ENCODE results near the gene WSCD1.

The WSCD1 gene

DNA sequence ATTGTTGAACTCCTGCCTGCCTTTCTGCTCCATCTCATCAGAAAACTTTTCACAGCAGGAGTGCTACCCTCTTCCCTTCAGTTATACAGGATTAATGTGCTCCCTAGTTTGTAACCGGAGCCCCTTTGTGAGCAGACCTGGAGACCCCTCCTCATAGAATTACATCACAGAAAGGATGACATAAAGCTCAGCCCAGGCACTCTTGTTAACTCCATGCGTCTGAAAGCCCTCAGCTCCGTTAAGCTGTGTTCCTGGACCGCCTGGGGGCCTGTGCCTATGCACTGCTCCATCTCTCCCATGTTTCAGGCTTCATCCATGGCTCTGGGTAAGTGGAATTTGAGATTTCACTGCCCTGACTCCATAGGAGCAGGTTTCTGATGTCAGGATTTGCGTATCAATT lies 7.6 kb downstream of the WSCD1 start:
- peaks cover 5% of the 10 kb centered on the region for H3K36me3 ChIP-seq (ENCODE audit: control insufficient read depth, insufficient read depth, low read length)
- H3K9ac ChIP-seq (ENCODE audit: low read depth, low read length): no peak overlapping the region
- no peaks in the 10 kb centered on the region for H3K4me1 ChIP-seq (ENCODE audit: control insufficient read depth, insufficient read depth, low read length)
- H3K27me3 ChIP-seq (ENCODE audit: control insufficient read depth, insufficient read depth, low read length): no peaks in the 10 kb centered on the region
- H3K9me3 ChIP-seq (ENCODE audit: control insufficient read depth, insufficient read depth, low read length): no peaks in the 10 kb centered on the region
- H3K4me3 ChIP-seq (ENCODE audit: low read depth, low read length): no peak overlapping the region

DNA sequence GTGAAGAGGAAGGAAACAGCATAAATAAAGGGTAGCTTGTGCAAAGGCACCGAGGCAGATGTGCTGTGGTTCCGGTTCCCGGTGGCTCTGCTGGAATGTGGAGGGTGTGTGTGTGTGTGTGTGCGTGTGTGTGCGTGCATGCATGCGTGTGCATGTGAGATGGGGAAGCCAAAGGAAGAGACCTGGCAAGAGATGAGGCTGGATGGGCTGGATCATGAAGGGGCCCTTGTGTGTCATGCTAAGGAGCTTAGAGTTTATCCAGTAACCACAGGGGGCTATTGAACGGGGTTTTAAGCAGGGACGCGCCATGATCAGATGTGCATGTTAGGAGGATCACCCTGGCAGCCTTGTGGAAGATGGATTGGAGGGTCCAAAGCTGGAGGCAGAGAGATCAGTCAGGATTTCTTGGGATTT lies 8.3 kb downstream of the WSCD1 start:
- Histone ChIP-seq H3K27me3 (ENCODE audit: control insufficient read depth, insufficient read depth, low read length) (no peaks in the 10 kb centered on the region), H3K9me3 (ENCODE audit: control insufficient read depth, insufficient read depth, low read length) (no peaks in the 10 kb centered on the region), H3K4me3 (ENCODE audit: low read depth, low read length) (no peak overlapping the region), H3K36me3 (ENCODE audit: control insufficient read depth, insufficient read depth, low read length) (peaks cover 5% of the 10 kb centered on the region), H3K4me1 (ENCODE audit: control insufficient read depth, insufficient read depth, low read length) (no peaks in the 10 kb centered on the region), H3K9ac (ENCODE audit: low read depth, low read length) (no peak overlapping the region)

DNA sequence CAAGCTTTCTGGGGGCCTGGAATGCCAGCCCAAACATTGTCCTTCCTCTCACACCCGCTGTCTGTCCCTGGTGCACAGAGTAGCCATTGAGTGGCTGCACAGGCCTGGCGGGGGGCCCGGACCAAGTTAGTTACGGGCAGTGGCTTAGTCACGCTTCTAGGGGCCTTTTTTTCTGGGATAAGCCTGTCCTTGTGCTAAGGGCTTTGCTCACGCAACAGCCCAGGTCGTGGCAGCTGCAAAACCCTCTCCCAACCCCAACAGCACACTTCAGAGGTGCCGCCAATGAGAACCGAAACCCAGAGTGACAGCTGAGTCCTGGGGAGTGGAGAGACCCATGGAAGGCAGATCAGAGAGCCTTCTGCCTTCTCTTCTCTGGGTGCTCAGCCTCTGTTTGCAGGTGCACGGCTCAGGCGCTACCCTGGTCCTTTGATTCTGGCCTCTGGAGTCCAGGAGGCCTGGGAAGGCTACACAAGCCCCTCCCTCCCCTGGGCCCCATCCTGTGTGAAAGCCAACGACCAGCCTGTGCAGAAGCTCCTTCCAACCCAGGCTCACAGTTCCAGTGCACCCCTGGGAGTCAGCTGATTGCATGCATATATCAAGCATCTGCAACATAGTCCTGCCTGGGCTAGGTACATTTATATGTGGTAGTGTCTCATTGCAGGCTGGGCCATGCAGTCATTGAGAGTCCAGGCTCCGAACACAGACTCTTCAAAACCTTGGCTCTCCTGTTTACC lies 9.1 kb downstream of the WSCD1 start:
- no peaks in the 10 kb centered on the region for H3K9me3 ChIP-seq (ENCODE audit: control insufficient read depth, insufficient read depth, low read length)
- H3K4me1 ChIP-seq (ENCODE audit: control insufficient read depth, insufficient read depth, low read length): no peaks in the 10 kb centered on the region
- no peak overlapping the region for H3K4me3 ChIP-seq (ENCODE audit: low read depth, low read length)
- peaks cover 5% of the 10 kb centered on the region for H3K36me3 ChIP-seq (ENCODE audit: control insufficient read depth, insufficient read depth, low read length)
- no peaks in the 10 kb centered on the region for H3K27me3 ChIP-seq (ENCODE audit: control insufficient read depth, insufficient read depth, low read length)
- no peak overlapping the region for H3K9ac ChIP-seq (ENCODE audit: low read depth, low read length)

DNA sequence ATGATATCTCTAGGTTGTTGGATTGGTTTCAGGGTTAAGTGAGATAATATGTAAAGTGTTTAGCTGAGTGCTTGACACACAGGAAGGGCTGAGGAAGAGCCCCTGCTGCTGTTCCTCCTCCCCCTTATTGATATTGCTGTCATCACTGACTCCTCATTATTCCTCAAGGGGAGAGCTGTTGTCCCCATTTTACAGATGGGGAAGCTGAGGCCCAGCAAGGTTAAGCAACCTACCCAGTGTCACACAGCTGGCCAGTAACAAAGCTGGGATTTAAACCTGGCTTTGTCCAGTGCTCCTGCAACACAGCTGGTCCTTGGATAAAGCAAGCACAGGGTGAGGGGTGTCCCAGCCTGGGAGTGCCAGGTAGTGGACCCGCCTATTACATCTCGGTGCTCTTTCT lies 9.8 kb downstream of the WSCD1 start:
- Histone ChIP-seq H3K36me3 (ENCODE audit: control insufficient read depth, insufficient read depth, low read length) (peaks cover 5% of the 10 kb centered on the region), H3K4me1 (ENCODE audit: control insufficient read depth, insufficient read depth, low read length) (no peaks in the 10 kb centered on the region), H3K9ac (ENCODE audit: low read depth, low read length) (no peak overlapping the region), H3K4me3 (ENCODE audit: low read depth, low read length) (no peak overlapping the region), H3K27me3 (ENCODE audit: control insufficient read depth, insufficient read depth, low read length) (no peaks in the 10 kb centered on the region), H3K9me3 (ENCODE audit: control insufficient read depth, insufficient read depth, low read length) (no peaks in the 10 kb centered on the region)

DNA sequence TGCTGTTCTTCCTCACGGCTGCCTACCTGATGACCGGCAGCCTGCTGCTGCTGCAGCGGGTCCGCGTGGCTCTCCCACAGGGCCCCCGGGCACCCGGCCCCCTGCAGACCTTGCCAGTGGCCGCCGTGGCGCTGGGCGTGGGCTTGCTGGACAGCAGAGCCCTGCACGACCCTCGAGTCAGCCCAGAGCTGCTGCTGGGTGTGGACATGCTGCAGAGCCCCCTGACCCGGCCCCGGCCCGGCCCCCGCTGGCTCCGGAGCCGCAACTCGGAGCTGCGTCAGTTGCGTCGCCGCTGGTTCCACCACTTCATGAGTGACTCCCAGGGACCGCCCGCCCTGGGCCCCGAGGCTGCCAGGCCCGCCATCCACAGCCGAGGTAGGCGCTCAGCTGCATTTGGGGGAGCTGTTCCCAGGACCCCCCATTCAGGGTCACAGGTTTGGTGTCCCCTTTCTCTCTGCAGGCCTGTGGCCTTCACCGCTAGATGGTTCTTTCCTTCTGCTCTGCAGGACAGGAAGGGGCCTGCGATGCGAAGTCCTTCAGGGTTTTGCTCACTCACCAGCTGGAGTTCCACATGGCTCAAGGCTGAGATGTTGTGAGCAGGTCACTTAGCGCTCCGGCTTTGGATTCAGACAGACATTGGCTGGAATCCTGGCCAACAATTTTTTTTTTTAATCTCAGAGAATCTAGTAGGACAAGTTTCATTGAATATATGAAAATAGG lies 10.7 kb downstream of the WSCD1 start:
- no peak overlapping the region for H3K9ac ChIP-seq (ENCODE audit: low read depth, low read length)
- H3K27me3 ChIP-seq (ENCODE audit: control insufficient read depth, insufficient read depth, low read length): no peaks in the 10 kb centered on the region
- H3K4me3 ChIP-seq (ENCODE audit: low read depth, low read length): no peak overlapping the region
- H3K4me1 ChIP-seq (ENCODE audit: control insufficient read depth, insufficient read depth, low read length): no peaks in the 10 kb centered on the region
- no peaks in the 10 kb centered on the region for H3K9me3 ChIP-seq (ENCODE audit: control insufficient read depth, insufficient read depth, low read length)
- peaks cover 5% of the 10 kb centered on the region for H3K36me3 ChIP-seq (ENCODE audit: control insufficient read depth, insufficient read depth, low read length)

DNA sequence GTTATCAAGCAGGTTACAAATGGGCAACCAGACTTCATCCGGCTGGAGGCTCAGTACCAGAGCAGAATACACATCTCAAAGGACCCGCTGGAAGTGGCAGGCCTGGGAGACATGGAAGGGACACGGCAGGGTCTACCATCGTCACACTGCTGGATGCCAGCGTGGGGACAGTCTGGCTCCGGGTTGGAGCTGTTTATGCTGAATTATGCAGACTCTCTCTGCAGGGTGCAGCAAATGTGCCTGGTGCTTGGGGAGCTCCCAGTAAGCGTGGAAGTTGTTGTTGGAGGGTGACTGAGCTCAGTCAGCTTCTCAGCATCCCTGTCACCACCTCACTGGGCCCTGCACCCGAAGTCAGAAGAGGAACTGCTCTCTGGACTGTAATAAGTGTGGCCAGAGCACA lies 12.2 kb downstream of the WSCD1 start:
- no peaks in the 10 kb centered on the region for H3K9me3 ChIP-seq (ENCODE audit: control insufficient read depth, insufficient read depth, low read length)
- H3K4me3 ChIP-seq (ENCODE audit: low read depth, low read length): no peak overlapping the region
- no peaks in the 10 kb centered on the region for H3K4me1 ChIP-seq (ENCODE audit: control insufficient read depth, insufficient read depth, low read length)
- H3K36me3 ChIP-seq (ENCODE audit: control insufficient read depth, insufficient read depth, low read length): peaks cover 8% of the 10 kb centered on the region
- no peak overlapping the region for H3K9ac ChIP-seq (ENCODE audit: low read depth, low read length)
- no peaks in the 10 kb centered on the region for H3K27me3 ChIP-seq (ENCODE audit: control insufficient read depth, insufficient read depth, low read length)

DNA sequence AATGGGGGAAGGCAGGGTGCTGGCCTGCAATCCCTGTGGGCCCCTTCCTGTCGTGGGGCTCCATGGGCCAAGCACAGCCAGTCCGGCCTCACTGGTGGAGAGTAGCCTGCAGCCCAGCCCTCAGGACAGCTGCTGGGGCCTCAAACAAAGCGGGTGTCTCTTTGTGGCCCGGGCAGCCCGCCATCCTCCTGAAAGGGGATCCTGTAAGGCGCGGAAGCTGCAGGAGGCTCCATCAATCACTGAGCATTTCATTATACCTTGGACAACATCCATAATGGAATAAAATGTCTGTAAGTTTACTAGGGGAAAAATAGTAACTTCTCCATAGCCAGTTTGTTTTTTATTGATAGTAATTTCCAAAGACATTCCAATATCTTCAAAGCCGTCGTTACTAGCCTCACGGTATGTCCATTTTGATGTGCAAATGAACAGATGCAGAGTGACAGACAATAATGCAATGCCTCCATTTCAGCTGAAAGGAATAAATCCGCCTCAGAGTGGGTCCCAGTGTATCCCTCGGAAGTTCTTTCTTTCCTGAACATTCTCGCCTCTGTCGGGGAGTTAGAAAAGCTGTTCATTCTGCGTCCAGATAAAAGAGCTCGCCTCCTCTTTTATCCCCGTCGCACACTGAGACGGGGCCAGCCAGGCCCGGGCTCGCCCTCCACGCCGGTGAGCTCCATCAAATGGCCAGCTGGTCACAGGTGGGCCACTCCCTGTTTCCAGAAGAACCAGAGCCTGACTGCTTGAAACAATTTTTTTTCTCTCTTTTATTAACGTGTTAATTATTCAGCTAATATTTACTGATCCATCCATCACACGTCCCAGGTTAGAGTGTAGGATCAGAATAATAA lies 14.4 kb downstream of the WSCD1 start:
- H3K27me3 ChIP-seq (ENCODE audit: control insufficient read depth, insufficient read depth, low read length): no peaks in the 10 kb centered on the region
- H3K4me1 ChIP-seq (ENCODE audit: control insufficient read depth, insufficient read depth, low read length): no peaks in the 10 kb centered on the region
- H3K9me3 ChIP-seq (ENCODE audit: control insufficient read depth, insufficient read depth, low read length): no peaks in the 10 kb centered on the region
- H3K9ac ChIP-seq (ENCODE audit: low read depth, low read length): no peak overlapping the region
- peaks cover 3% of the 10 kb centered on the region for H3K36me3 ChIP-seq (ENCODE audit: control insufficient read depth, insufficient read depth, low read length)
- H3K4me3 ChIP-seq (ENCODE audit: low read depth, low read length): no peak overlapping the region

DNA sequence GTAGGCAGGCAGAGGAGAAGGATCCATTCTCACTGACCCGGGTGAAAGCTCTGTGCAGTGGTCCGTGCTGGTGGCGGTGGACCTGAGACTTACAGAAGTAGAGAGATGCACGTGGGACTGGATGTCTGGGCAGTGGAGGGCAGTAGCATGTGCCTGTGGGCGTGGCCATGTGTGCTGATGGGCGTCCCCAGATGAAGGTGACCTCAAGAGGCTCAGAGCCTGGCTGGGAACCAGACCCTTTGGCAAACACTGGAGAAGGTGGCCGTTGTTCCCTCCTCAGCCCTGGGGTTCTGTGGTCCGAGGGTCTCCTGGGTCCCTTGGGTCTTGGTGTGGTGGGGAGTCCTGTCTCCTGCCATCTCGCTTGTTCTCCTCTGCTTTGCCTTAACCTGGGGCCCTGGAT lies 15.6 kb downstream of the WSCD1 start:
- Histone ChIP-seq H3K9me3 (ENCODE audit: control insufficient read depth, insufficient read depth, low read length) (no peaks in the 10 kb centered on the region), H3K36me3 (ENCODE audit: control insufficient read depth, insufficient read depth, low read length) (peaks cover 3% of the 10 kb centered on the region), H3K4me3 (ENCODE audit: low read depth, low read length) (no peak overlapping the region), H3K27me3 (ENCODE audit: control insufficient read depth, insufficient read depth, low read length) (no peaks in the 10 kb centered on the region), H3K4me1 (ENCODE audit: control insufficient read depth, insufficient read depth, low read length) (no peaks in the 10 kb centered on the region), H3K9ac (ENCODE audit: low read depth, low read length) (no peak overlapping the region)

DNA sequence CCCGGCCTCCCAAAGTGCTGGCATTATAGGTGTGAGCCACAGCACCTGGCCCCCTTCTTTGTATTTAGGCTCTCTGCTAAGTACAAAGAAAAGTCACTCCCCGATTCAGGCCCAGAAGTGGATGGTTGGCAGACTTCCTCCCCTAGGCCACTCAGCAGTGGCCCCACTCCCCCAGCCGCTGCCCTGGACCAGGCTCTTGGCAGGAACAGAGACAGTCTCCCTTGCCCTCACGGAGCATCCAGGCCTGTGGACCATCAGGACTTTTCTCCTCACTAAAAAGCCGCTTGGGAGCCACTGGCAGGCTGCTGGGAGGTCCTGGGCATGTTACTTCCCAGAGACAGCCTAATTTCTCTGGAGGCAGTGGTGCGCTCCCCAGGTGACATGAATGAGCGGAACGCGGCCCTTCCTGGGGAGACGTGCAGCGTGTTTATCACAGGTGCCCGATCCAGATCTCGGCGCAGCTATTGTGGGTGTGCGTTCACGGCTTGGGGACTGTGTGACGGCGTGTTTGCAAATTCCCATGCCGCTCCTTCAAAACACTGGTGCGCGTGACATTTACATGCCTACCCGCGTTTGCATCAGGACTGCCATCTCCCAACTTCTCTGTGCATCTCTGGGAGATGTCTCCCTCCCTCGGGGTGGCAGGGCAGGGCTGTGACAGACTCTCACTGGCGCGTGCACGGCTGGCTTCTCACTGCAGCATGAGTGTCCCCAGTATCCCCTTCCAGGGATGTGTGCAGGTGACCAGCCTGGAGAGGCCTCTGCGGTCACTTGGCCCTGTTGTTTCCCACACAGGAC lies 16.6 kb downstream of the WSCD1 start:
- no peaks in the 10 kb centered on the region for H3K9me3 ChIP-seq (ENCODE audit: control insufficient read depth, insufficient read depth, low read length)
- no peak overlapping the region for H3K4me3 ChIP-seq (ENCODE audit: low read depth, low read length)
- no peaks in the 10 kb centered on the region for H3K27me3 ChIP-seq (ENCODE audit: control insufficient read depth, insufficient read depth, low read length)
- H3K36me3 ChIP-seq (ENCODE audit: control insufficient read depth, insufficient read depth, low read length): peaks cover 3% of the 10 kb centered on the region
- H3K9ac ChIP-seq (ENCODE audit: low read depth, low read length): no peak overlapping the region
- no peaks in the 10 kb centered on the region for H3K4me1 ChIP-seq (ENCODE audit: control insufficient read depth, insufficient read depth, low read length)

DNA sequence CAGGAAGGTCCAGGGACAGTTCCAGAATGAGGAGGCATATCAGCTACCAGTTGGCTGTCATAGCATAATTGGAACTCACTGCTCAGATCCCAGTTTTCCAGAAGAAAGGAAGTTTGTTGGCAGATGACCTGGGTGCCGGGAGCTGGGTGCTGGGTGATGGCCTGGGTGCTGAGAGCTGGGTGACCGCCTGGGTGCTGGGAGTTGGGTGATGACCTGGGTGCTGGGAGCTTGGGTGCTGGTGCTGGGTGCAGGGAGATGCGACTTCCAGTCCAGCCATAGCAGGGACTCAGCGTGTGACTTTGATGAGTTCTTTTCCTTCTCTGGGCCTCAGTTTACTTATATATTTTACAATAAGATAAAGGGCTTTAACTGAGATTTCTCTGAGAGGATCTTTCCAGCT lies 18.0 kb downstream of the WSCD1 start:
- H3K27me3 ChIP-seq (ENCODE audit: control insufficient read depth, insufficient read depth, low read length): no peaks in the 10 kb centered on the region
- peaks cover 6% of the 10 kb centered on the region for H3K36me3 ChIP-seq (ENCODE audit: control insufficient read depth, insufficient read depth, low read length)
- no peak overlapping the region for H3K4me3 ChIP-seq (ENCODE audit: low read depth, low read length)
- H3K9ac ChIP-seq (ENCODE audit: low read depth, low read length): no peak overlapping the region
- H3K9me3 ChIP-seq (ENCODE audit: control insufficient read depth, insufficient read depth, low read length): no peaks in the 10 kb centered on the region
- H3K4me1 ChIP-seq (ENCODE audit: control insufficient read depth, insufficient read depth, low read length): no peaks in the 10 kb centered on the region

DNA sequence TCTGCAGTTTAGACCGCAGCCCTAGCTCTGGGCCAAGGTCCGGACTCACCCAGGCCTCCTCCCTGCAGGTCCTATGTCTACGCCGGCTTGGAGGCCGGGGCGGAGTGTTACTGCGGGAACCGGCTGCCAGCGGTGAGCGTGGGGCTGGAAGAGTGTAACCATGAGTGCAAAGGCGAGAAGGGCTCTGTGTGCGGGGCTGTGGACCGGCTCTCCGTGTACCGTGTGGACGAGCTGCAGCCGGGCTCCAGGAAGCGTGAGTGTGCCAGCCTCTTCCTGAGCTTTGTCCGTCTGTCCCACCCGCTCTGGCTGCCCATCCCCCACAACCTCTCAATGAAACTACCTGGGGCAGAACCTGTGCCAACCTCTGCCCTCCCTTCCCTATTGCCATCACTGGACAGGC lies 20.1 kb downstream of the WSCD1 start:
- H3K36me3 ChIP-seq (ENCODE audit: control insufficient read depth, insufficient read depth, low read length): peaks cover 7% of the 10 kb centered on the region

More for the DNA sequence above, 20.1 kb downstream of the WSCD1 start:
- no peaks in the 10 kb centered on the region for H3K27me3 ChIP-seq (ENCODE audit: control insufficient read depth, insufficient read depth, low read length)
- H3K9ac ChIP-seq (ENCODE audit: low read depth, low read length): no peak overlapping the region
- H3K4me3 ChIP-seq (ENCODE audit: low read depth, low read length): no peak overlapping the region
- no peaks in the 10 kb centered on the region for H3K4me1 ChIP-seq (ENCODE audit: control insufficient read depth, insufficient read depth, low read length)
- H3K9me3 ChIP-seq (ENCODE audit: control insufficient read depth, insufficient read depth, low read length): no peaks in the 10 kb centered on the region
